Hepatocyte (in vitro differentiated cells): Measurements from ENCODE around the gene TRMT44.

Experiments used
- EZH2 ChIP-seq: fragments of 200-600 bp; sonication (generic); IDR thresholded peaks from 2 replicates; pipeline ENCODE4 v1.6.1; 2016; ENCODE audit warnings: antibody characterized with exemption, mild to moderate bottlenecking, borderline replicate concordance
- EZH2phosphoT487 ChIP-seq: fragments of 200-600 bp; sonication (generic); IDR thresholded peaks from one replicate; pipeline ENCODE4 v1.6.1; 2018; ENCODE audit warnings: antibody characterized with exemption, mild to moderate bottlenecking, low read depth, moderate library complexity; ENCODE audit not compliant: unreplicated experiment, severe bottlenecking
- TF ChIP-seq, protein P1 (sequence below): fragments of 200-600 bp; sonication (generic); IDR thresholded peaks from 2 replicates; pipeline ENCODE4 v1.5.1; 2016; ENCODE audit warnings: antibody characterized with exemption, mild to moderate bottlenecking; ENCODE audit not compliant: poor library complexity

DNA sequence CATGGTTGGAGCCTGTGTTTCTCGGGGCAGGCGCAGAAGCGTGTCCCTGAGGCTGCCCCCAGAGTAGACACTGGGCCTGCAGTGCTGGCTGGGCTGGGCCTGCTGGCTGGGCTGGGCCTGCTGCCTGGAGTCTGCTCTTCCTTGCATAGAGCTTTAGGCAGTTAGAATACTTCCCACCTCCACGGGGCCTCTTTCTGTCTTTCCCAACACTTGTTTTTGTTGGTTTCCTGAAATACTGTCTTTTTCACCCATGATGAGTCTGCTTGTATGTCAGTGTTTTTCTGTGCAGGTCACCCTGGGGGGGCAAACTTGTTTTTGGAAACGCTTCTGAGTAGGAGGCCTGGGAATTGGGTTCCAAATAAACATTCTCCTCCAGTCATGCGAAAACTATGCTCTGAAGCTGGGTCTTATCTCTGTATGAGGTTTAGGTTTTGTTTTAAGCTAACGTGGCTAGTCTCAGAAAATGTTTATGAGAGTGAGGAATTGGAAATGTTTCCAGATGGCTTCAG lies 32.2 kb downstream of the TRMT44 start:
- TF ChIP-seq, protein P1, sequence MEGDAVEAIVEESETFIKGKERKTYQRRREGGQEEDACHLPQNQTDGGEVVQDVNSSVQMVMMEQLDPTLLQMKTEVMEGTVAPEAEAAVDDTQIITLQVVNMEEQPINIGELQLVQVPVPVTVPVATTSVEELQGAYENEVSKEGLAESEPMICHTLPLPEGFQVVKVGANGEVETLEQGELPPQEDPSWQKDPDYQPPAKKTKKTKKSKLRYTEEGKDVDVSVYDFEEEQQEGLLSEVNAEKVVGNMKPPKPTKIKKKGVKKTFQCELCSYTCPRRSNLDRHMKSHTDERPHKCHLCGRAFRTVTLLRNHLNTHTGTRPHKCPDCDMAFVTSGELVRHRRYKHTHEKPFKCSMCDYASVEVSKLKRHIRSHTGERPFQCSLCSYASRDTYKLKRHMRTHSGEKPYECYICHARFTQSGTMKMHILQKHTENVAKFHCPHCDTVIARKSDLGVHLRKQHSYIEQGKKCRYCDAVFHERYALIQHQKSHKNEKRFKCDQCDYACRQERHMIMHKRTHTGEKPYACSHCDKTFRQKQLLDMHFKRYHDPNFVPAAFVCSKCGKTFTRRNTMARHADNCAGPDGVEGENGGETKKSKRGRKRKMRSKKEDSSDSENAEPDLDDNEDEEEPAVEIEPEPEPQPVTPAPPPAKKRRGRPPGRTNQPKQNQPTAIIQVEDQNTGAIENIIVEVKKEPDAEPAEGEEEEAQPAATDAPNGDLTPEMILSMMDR: no peak
- TF ChIP-seq EZH2: no peak
- TF ChIP-seq EZH2phosphoT487: no peak
